Gastroesophageal sphincter (tissue), 4 donors: ENCODE measurements around the gene PRR11. TPM values are rescaled to one million over a fixed set of nuclear protein-coding genes. Genes with fewer than 3 reads are reported as not detected.
A peak's percentile ranks its signal among the peaks of the same experiment; 100 is the strongest.

Source experiments
- ATAC-seq: fragments of 150-250 bp; one replicate; pipeline ENCODE4 v1.9.1; 2016; ENCODE audit warnings: mild to moderate bottlenecking, moderate library complexity
- H3K27ac ChIP-seq, 4 donors: fragments of 200-600 bp; sonication (generic) in 3 of 4; 1 replicate in 3 of 4; 2 replicates in 1 of 4; pipeline ENCODE4 v1.5.1; 2016 to 2019
- H3K27me3 ChIP-seq: fragments of 200-600 bp; sonication (generic); one replicate; pipeline ENCODE4 v1.5.1; 2019
- H3K36me3 ChIP-seq, 2 donors: fragments of 200-600 bp; sonication (generic); one replicate each; pipeline ENCODE4 v1.5.1; 2019; ENCODE audit warnings: control low read depth in 1 of 2
- H3K4me1 ChIP-seq, 3 donors: fragments of 200-600 bp; sonication (generic); 1 replicate in 2 of 3; 2 replicates in 1 of 3; pipeline ENCODE4 v1.5.1; 2016 to 2019; ENCODE audit warnings: control low read depth in 2 of 3
- H3K4me3 ChIP-seq, 2 donors: fragments of 200-600 bp; sonication (generic); one replicate each; pipeline ENCODE4 v1.5.1; 2019; ENCODE audit warnings: mild to moderate bottlenecking in 1 of 2, moderate library complexity in 1 of 2
- H3K9me3 ChIP-seq, 3 donors: fragments of 200-600 bp; sonication (generic); one replicate each; pipeline ENCODE4 v1.5.1; 2017 to 2019; ENCODE audit warnings: control low read depth in 2 of 3
- CTCF ChIP-seq, 4 experiments: fragments of 200-600 bp in 2 of 4; fragments of 450-650 bp in 2 of 4; sonication (generic) in 1 of 4; IDR thresholded peaks; one replicate each; pipeline ENCODE4 v1.5.1; 2017 to 2019; ENCODE audit warnings: antibody characterized with exemption in 4 of 4, mild to moderate bottlenecking in 2 of 4, moderate library complexity in 2 of 4
- EP300 ChIP-seq: sonication (generic); formaldehyde crosslinking; IDR thresholded peaks from one replicate; pipeline ENCODE4 v1.6.1; 2017; ENCODE audit warnings: antibody characterized with exemption, mild to moderate bottlenecking
- POLR2A ChIP-seq, 2 donors: fragments of 450-650 bp; IDR thresholded peaks; one replicate each; pipeline ENCODE4 v1.6.1; 2017; ENCODE audit warnings: antibody characterized with exemption in 2 of 2, mild to moderate bottlenecking in 2 of 2, moderate library complexity in 1 of 2
- POLR2AphosphoS5 ChIP-seq: sonication (generic); formaldehyde crosslinking; IDR thresholded peaks from one replicate; pipeline ENCODE4 v1.6.1; 2017; ENCODE audit warnings: antibody characterized with exemption
- WGBS, 2 donors: methylation state at CpG; one replicate each; pipeline ENCODE4 v1.1.5; 2018; ENCODE audit warnings: low coverage in 1 of 2; 5-methylcytosine and 5-hydroxymethylcytosine counted together
- total RNA-seq, 4 donors: library from RNA; depleted of rRNA; stranded (reverse); fragments of >200 nt; gene quantifications; one replicate each; pipeline ENCODE4 v1.1.0, GENCODE V29; 2016

Gene PRR11
- total RNA-seq, 4 donors from 2014 or later, result 1.5 to 3.3 (median 1.7) TPM; not detected in 1

GRCh38 chr17:59199398-59199797, 43.9 kb downstream of the PRR11 start:
- TF ChIP-seq EP300 (no peak), CTCF (IDR thresholded peaks at IDR 0.05) (no peak), POLR2AphosphoS5 (no peak), POLR2A (IDR thresholded peaks at IDR 0.05) (no peak)
- WGBS, 2 donors, result 97 to 98% methylated on average over 4 of the region's 4 CpGs
- Histone ChIP-seq H3K27ac (no peak overlapping the region), H3K4me1 (no peaks in the 10 kb centered on the region), H3K27me3 (no peaks in the 10 kb centered on the region), H3K9me3 (no peaks in the 10 kb centered on the region), H3K36me3 (no peaks in the 10 kb centered on the region), H3K4me3 (no peak overlapping the region)
- no peak for ATAC-seq

DNA sequence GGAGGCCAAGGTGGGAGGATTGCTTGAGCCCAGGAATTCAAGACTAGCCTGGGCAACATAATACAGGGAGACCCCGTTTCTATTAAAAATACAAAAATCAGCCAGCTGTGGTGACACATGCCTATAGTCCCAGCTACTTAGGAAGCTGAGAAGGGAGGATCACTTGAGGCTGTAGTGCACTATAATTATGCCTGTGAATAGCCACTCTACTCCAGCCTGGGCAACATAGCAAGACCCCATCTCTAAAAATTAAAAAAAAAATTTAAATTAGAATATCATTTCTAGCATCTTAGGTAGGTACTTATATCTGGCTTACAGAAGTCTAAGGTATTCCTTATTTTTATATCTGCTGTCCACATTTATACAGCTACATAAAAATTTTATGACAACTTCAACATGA, 46.8 kb downstream of the PRR11 start:
- H3K27me3 ChIP-seq, result no peaks in the 10 kb centered on the region
- 82 to 100% methylated on average over 1 of the region's 1 CpG for WGBS, 2 donors

DNA sequence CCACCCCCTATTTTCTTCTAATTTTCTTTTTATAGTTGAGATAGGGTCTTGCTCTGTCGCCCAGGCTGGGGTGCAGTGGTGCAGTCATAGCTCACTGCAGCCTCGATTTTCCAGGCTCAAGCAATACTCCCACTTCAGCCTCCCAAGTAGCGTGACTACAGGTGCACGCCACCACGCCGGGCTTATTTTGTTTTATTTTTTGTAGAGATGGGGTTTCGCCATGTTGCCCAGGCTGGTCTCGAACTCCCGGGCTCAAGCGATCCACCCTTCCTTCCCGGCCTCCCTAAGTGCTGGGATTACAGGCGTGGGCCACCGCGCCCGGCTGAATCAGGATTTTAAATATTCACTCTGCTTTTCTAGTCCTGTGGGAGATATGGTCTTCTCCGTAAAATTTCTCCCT, 63.8 kb downstream of the PRR11 start:
- Histone ChIP-seq H3K27ac (no peak overlapping the region), H3K9me3 (no peaks in the 10 kb centered on the region), H3K27me3 (no peaks in the 10 kb centered on the region), H3K36me3 (peaks cover 0 to 14% of the 10 kb centered on the region in 2 donors), H3K4me1 (peaks cover 0 to 22% (median 0%) of the 10 kb centered on the region in 3 donors), H3K4me3 (no peak overlapping the region)
- WGBS, 2 donors, result 86 to 98% methylated on average over 7 of the region's 16 CpGs
- ATAC-seq, result no peak
- TF ChIP-seq EP300, result no peak
- TF ChIP-seq CTCF (IDR thresholded peaks at IDR 0.05), result no peak
- TF ChIP-seq POLR2AphosphoS5, result no peak
- no peak for TF ChIP-seq POLR2A (IDR thresholded peaks at IDR 0.05)

More for the DNA sequence above, 46.8 kb downstream of the PRR11 start:
- TF ChIP-seq POLR2AphosphoS5 (no peak), EP300 (no peak), POLR2A (IDR thresholded peaks at IDR 0.05) (no peak), CTCF (IDR thresholded peaks at IDR 0.05) (no peak)
- H3K9me3 ChIP-seq, result no peaks in the 10 kb centered on the region
- no peaks in the 10 kb centered on the region for H3K4me1 ChIP-seq
- no peak overlapping the region for H3K27ac ChIP-seq
- ATAC-seq, result no peak
- no peak overlapping the region for H3K4me3 ChIP-seq
- no peaks in the 10 kb centered on the region for H3K36me3 ChIP-seq

- H3K36me3 ChIP-seq, result peaks cover 0 to 8% of the 10 kb centered on the region in 2 donors
Measured at GRCh38 chr17:59219992-59220327, 64.4 kb downstream of the PRR11 start.

More at GRCh38 chr17:59219992-59220327, 64.4 kb downstream of the PRR11 start:
- Histone ChIP-seq H3K4me1 (peaks cover 0 to 16% (median 0%) of the 10 kb centered on the region in 3 donors), H3K27me3 (no peaks in the 10 kb centered on the region), H3K4me3 (peak overlapping the region; percentile 68 to 91), H3K27ac (peak overlapping the region in 1 of 4 donors; percentile 83), H3K9me3 (no peaks in the 10 kb centered on the region)
- ATAC-seq, result no peak
- 18 to 25% methylated on average over 7 of the region's 7 CpGs for WGBS, 2 donors
- TF ChIP-seq CTCF (IDR thresholded peaks at IDR 0.05) (no peak), EP300 (no peak), POLR2A (IDR thresholded peaks at IDR 0.05) (no peak), POLR2AphosphoS5 (no peak)
